Heart right ventricle (tissue), 16 donors: Measurements from ENCODE around the gene CTNNB1. TPM values are rescaled to one million over a fixed set of nuclear protein-coding genes. Genes with fewer than 3 reads are reported as not detected.

Experiments used
- ATAC-seq, 8 donors: fragments of 200-7000 bp; cut with Tn5 transposase; one replicate each; pipeline ENCODE4 v1.9.1; 2020; ENCODE audit warnings: mild to moderate bottlenecking in 8 of 8, moderate library complexity in 8 of 8, moderate number of reproducible peaks in 1 of 8
- DNase-seq, 2 donors: peaks; one replicate each; pipeline ENCODE4 v3.0.0-alpha.2; 2020
- H3K27ac ChIP-seq, 10 donors: fragments of 200-600 bp; sonication (generic) in 2 of 10; one replicate each; pipeline versions ENCODE4 v1.5.0 to v1.8.0; 2020 to 2022; ENCODE audit warnings: mild to moderate bottlenecking in 3 of 10
- H3K27me3 ChIP-seq, 7 donors: fragments of 200-600 bp; one replicate each; pipeline ENCODE4 v1.8.0; 2021 to 2022; ENCODE audit warnings: mild to moderate bottlenecking in 2 of 7
- H3K36me3 ChIP-seq, 9 donors: fragments of 200-600 bp; sonication (generic) in 1 of 9; one replicate each; pipeline versions ENCODE4 v1.5.0 to v1.8.0; 2020 to 2022; ENCODE audit warnings: mild to moderate bottlenecking in 2 of 9
- H3K4me1 ChIP-seq, 9 donors: fragments of 200-600 bp; sonication (generic) in 1 of 9; one replicate each; pipeline versions ENCODE4 v1.5.0 to v1.8.0; 2020 to 2022; ENCODE audit warnings: mild to moderate bottlenecking in 4 of 9
- H3K4me3 ChIP-seq, 10 donors: fragments of 200-600 bp; sonication (generic) in 2 of 10; one replicate each; pipeline versions ENCODE4 v1.5.0 to v1.8.0; 2020 to 2022; ENCODE audit warnings: mild to moderate bottlenecking in 7 of 10, moderate library complexity in 2 of 10
- H3K9me3 ChIP-seq, 11 donors: fragments of 200-600 bp in 10 of 11; sonication (generic) in 2 of 11; one replicate each; pipeline versions ENCODE4 v1.5.0 to v1.8.0; 2013 to 2022; ENCODE audit warnings: mild to moderate bottlenecking in 2 of 11, control low read depth in 1 of 11, moderate library complexity in 1 of 11
- whole genome bisulfite sequencing, 2 donors: extraction: QIAGEN DNeasy Blood & Tissue Kit; methylation state at CpG; one replicate each; pipeline ENCODE4 v1.1.7; 2013; ENCODE audit warnings: inconsistent platforms in 1 of 2; 5-methylcytosine and 5-hydroxymethylcytosine counted together
- intact Hi-C, 10 donors: fragments of 100-400 bp; cut with DNase I; formaldehyde crosslinking; loops; one replicate each; pipeline versions ENCODE4 v1.11.1 to v1.14.2; 2022
- polyA plus RNA-seq, 2 donors: library from polyadenylated mRNA; stranded (reverse); fragments of 200-250 nt; gene quantifications; one replicate each; pipeline ENCODE4 v1.2.3, GENCODE V29; 2013
- total RNA-seq, 10 donors: library from RNA; stranded (reverse); fragmentation: NEBNext Ultra II Directional in 3 of 10; extraction: Animal tissue kit (Norgen Biotek cat#: 25700) in 3 of 10; gene quantifications; one replicate each; pipeline versions ENCODE4 v1.2.1 to v1.2.4, GENCODE V29; 2021 to 2023
- TF ChIP-seq, protein P1 (sequence below), 9 donors: fragments of 200-600 bp; sonication (generic) in 2 of 9; IDR thresholded peaks; one replicate each; pipeline versions ENCODE4 v1.5.0 to v1.8.0; 2021 to 2022; ENCODE audit warnings: antibody characterized with exemption in 9 of 9, mild to moderate bottlenecking in 5 of 9, moderate library complexity in 1 of 9
- donor health status: Arrhythmogenic right ventricular cardiomyopathy.
- donor health status: ischemic (EF 13 %, LVEDD 7.1; RV severe dilation, severe dysfunction).
- donor health status: healthy with polysubstance abuse.
- donor health status: DM: no; HTN: yes; CAD: no.
- donor health status: DM: no; HTN: no; CAD: no.
- donor health status: ischemic (EF 25% LVEDD 6.9; RV normal size, moderate dysfunction).
- donor health status: ischemic (EF 25% LVEDD 5.7; RV mildly dilated, moderate dysfunction).
- donor health status: healthy.
- donor health status: DM: yes; HTN: yes; CAD: no.
- donor health status: Ischemic cardiomyopathy.
- donor health status: ischemic (EF 35%, LVEDD 5.7; RV mildly dilated, moderate dysfunction).
- donor health status: nonischemic (EF 11% LVEDD 7.7; RV severe dilation, severe dysfunction).
- donor health status: DM: yes; HTN: yes; CAD: no.
- donor health status: PGD.
- donor health status: ischemic (EF 29% LVEDD 5.4; RV normal size, mild dysfunction).
- donor health status: nonischemic (EF 23%, LVEDD 6.1; RV moderate dilation, normal function).

CTNNB1 gene
- total and polyA plus RNA-seq, 12 donors, result 33.2 to 218 (median 172) TPM

GRCh38 chr3:41199866-41200668 is 762 bp downstream of the CTNNB1 start:
- Histone ChIP-seq H3K4me3 (peak overlapping the region; percentile 63 to 96 (median 80)), H3K27ac (peak overlapping the region; percentile 89 to 99 (median 98)), H3K9me3 (no peaks in the 10 kb centered on the region), H3K36me3 (no peaks in the 10 kb centered on the region), H3K27me3 (no peaks in the 10 kb centered on the region), H3K4me1 (peaks cover 0 to 51% (median 43%) of the 10 kb centered on the region in 9 donors)
- 0 to 1% methylated on average over 25 to 40 of the region's 40 CpGs for WGBS, 2 donors
- DNase-seq (peak in 1 of 2 donors; percentile 42), ATAC-seq (peak; percentile 1 to 36 (median 8))
- intact Hi-C loops, result loop anchor here in 8 of 10 donors (1.0 to 10.0 kb wide), 21 partner anchors 83 to 875 kb away; no protein-coding TSS in a partner anchor
- TF ChIP-seq, protein P1, sequence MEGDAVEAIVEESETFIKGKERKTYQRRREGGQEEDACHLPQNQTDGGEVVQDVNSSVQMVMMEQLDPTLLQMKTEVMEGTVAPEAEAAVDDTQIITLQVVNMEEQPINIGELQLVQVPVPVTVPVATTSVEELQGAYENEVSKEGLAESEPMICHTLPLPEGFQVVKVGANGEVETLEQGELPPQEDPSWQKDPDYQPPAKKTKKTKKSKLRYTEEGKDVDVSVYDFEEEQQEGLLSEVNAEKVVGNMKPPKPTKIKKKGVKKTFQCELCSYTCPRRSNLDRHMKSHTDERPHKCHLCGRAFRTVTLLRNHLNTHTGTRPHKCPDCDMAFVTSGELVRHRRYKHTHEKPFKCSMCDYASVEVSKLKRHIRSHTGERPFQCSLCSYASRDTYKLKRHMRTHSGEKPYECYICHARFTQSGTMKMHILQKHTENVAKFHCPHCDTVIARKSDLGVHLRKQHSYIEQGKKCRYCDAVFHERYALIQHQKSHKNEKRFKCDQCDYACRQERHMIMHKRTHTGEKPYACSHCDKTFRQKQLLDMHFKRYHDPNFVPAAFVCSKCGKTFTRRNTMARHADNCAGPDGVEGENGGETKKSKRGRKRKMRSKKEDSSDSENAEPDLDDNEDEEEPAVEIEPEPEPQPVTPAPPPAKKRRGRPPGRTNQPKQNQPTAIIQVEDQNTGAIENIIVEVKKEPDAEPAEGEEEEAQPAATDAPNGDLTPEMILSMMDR (IDR thresholded peaks at IDR 0.05), result no peak

GRCh38 chr3:41200669-41201021 is 1.3 kb downstream of the CTNNB1 start:
- H3K4me3 ChIP-seq, result peak overlapping the region; percentile 63 to 96 (median 80)
- TF ChIP-seq, protein P1 (IDR thresholded peaks at IDR 0.05), result no peak
- peak in 1 of 2 donors; percentile 14 for DNase-seq
- intact Hi-C loops, result loop anchor here in 8 of 10 donors (5.0 to 10.0 kb wide), 9 partner anchors 223 to 814 kb away; no protein-coding TSS in a partner anchor
- H3K9me3 ChIP-seq, result no peaks in the 10 kb centered on the region
- H3K36me3 ChIP-seq, result no peaks in the 10 kb centered on the region
- H3K27ac ChIP-seq, result peak overlapping the region in 9 of 10 donors; percentile 90 to 99 (median 98)
- peaks cover 0 to 57% (median 49%) of the 10 kb centered on the region in 9 donors for H3K4me1 ChIP-seq
- 0 to 1% methylated on average over 7 of the region's 7 CpGs for WGBS, 2 donors
- no peaks in the 10 kb centered on the region for H3K27me3 ChIP-seq
- no peak for ATAC-seq

- Histone ChIP-seq H3K9me3 (no peaks in the 10 kb centered on the region), H3K36me3 (no peaks in the 10 kb centered on the region), H3K27ac (peak overlapping the region in 7 of 10 donors; percentile 14 to 99 (median 97)), H3K4me1 (peaks cover 5 to 73% (median 61%) of the 10 kb centered on the region in 9 donors), H3K27me3 (no peaks in the 10 kb centered on the region), H3K4me3 (peak overlapping the region in 9 of 10 donors; percentile 63 to 96 (median 80))
- intact Hi-C loops, result loop anchor here in 8 of 10 donors (5.0 to 10.0 kb wide), 9 partner anchors 225 to 813 kb away; no protein-coding TSS in a partner anchor
- TF ChIP-seq, protein P1 (IDR thresholded peaks at IDR 0.05), result no peak
- whole genome bisulfite sequencing, 2 donors, result 21 to 29% methylated on average over 5 of the region's 5 CpGs
- DNase-seq (no peak), ATAC-seq (no peak)
Observed at GRCh38 chr3:41202075-41202833, 2.9 kb downstream of the CTNNB1 start.

DNA sequence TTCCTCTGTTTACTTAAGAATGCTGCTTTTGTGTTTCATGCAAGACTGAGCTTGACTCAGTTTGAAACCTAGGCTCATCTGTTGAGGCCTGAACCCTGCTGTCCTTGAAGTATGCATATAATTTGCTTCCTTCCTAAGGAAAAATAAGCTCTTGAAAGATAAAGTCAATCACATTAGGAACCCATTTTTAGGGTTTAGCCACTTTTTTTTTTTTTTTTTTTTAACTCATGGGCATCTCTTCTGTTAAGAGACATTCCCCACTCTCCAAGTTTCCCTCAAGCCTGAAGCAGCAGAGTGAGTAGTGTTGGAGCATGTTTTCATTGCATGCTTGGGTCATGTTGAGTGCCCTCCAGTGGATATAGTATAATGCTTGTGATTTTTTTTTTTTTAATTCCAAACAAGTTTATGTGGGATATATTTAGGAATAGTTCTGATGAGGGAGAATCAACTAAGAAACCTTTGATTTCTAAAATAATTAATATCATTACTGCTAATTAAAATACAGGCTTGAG is 3.6 kb downstream of the CTNNB1 start:
- intact Hi-C loops, result loop anchor here in 8 of 10 donors (5.0 to 10.0 kb wide), 9 partner anchors 226 to 812 kb away; no protein-coding TSS in a partner anchor
- Histone ChIP-seq H3K9me3 (no peaks in the 10 kb centered on the region), H3K4me3 (peak overlapping the region in 7 of 10 donors; percentile 63 to 86 (median 80)), H3K27ac (peak overlapping the region in 5 of 10 donors; percentile 93 to 99 (median 99)), H3K36me3 (no peaks in the 10 kb centered on the region), H3K4me1 (peaks cover 8 to 79% (median 67%) of the 10 kb centered on the region in 9 donors), H3K27me3 (no peaks in the 10 kb centered on the region)
- TF ChIP-seq, protein P1 (IDR thresholded peaks at IDR 0.05), result peak in 7 of 9 donors; percentile 41 to 66 (median 50)
- DNase-seq (peak in 1 of 2 donors; percentile 26), ATAC-seq (peak in 3 of 8 donors; percentile 29 to 33 (median 33))
